ENCODE measurements around the gene SUSD4.
A peak's percentile ranks its signal among the peaks of the same experiment; 100 is the strongest.

The SUSD4 gene

GRCh38 chr1:223326776-223327175, 37.2 kb downstream of the SUSD4 start:
- peak; percentile 37 for DNase-seq

GRCh38 chr1:223323491-223324484, 40.2 kb downstream of the SUSD4 start:
- no peak for DNase-seq

- DNase-seq = no peak
These were observed 41.1 kb downstream of the SUSD4 start for GRCh38 chr1:223322868-223323267.

- DNase-seq = no peak
These were observed 43.0 kb downstream of the SUSD4 start for GRCh38 chr1:223320959-223321358.

- DNase-seq = no peak
These were observed 43.9 kb downstream of the SUSD4 start for GRCh38 chr1:223319905-223320580.

GRCh38 chr1:223319398-223319797, 44.6 kb downstream of the SUSD4 start:
- no peak for DNase-seq

GRCh38 chr1:223316082-223316481, 47.9 kb downstream of the SUSD4 start:
- DNase-seq = no peak

- no peak for DNase-seq
These were observed 48.3 kb downstream of the SUSD4 start for GRCh38 chr1:223315665-223316064.

- DNase-seq = no peak
These were observed 50.6 kb downstream of the SUSD4 start for GRCh38 chr1:223313415-223313754.

GRCh38 chr1:223312705-223313414, 51.1 kb downstream of the SUSD4 start:
- DNase-seq = peak; percentile 30

GRCh38 chr1:223312273-223312672, 51.7 kb downstream of the SUSD4 start:
- DNase-seq = no peak

- DNase-seq = no peak
These were observed 52.1 kb downstream of the SUSD4 start for GRCh38 chr1:223311826-223312225.

- no peak for DNase-seq
These were observed 55.8 kb downstream of the SUSD4 start for GRCh38 chr1:223308136-223308535.

- DNase-seq = no peak
These were observed 56.4 kb downstream of the SUSD4 start for GRCh38 chr1:223307544-223307943.

- no peak for DNase-seq
These were observed 59.0 kb downstream of the SUSD4 start for GRCh38 chr1:223304931-223305330.

GRCh38 chr1:223301371-223301770, 62.6 kb downstream of the SUSD4 start:
- no peak for DNase-seq

GRCh38 chr1:223299553-223299952, 64.4 kb downstream of the SUSD4 start:
- DNase-seq = no peak

GRCh38 chr1:223298701-223299100, 65.3 kb downstream of the SUSD4 start:
- DNase-seq = peak; percentile 40

- no peak for DNase-seq
These were observed 66.2 kb downstream of the SUSD4 start for GRCh38 chr1:223297800-223298199.

- no peak for DNase-seq
These were observed 72.2 kb downstream of the SUSD4 start for GRCh38 chr1:223291796-223292195.

GRCh38 chr1:223290397-223290796, 73.6 kb downstream of the SUSD4 start:
- no peak for DNase-seq

GRCh38 chr1:223289621-223290020, 74.4 kb downstream of the SUSD4 start:
- DNase-seq = no peak

GRCh38 chr1:223288826-223289225, 75.2 kb downstream of the SUSD4 start:
- no peak for DNase-seq

- no peak for DNase-seq
These were observed 78.5 kb downstream of the SUSD4 start for GRCh38 chr1:223285452-223285851.

Data from HCEC 1CT (cell line).